ENCODE data around the gene ADIPOR2.

The ADIPOR2 gene

GRCh38 chr12:1800401-1801302, 109.8 kb downstream of the ADIPOR2 start:
- DNase-seq (ENCODE audit: low read depth) = peak; percentile 40

- DNase-seq (ENCODE audit: low read depth) = no peak
Measured at GRCh38 chr12:1801303-1801975, 110.6 kb downstream of the ADIPOR2 start.

- no peak for DNase-seq (ENCODE audit: low read depth)
Measured at GRCh38 chr12:1803736-1804135, 112.9 kb downstream of the ADIPOR2 start.

GRCh38 chr12:1804545-1805332, 113.9 kb downstream of the ADIPOR2 start:
- peak; percentile 91 for DNase-seq (ENCODE audit: low read depth)

- no peak for DNase-seq (ENCODE audit: low read depth)
Measured at GRCh38 chr12:1805441-1806081, 114.7 kb downstream of the ADIPOR2 start.

- DNase-seq (ENCODE audit: low read depth) = no peak
Measured at GRCh38 chr12:1806301-1807086, 115.6 kb downstream of the ADIPOR2 start.

GRCh38 chr12:1807087-1807860, 116.4 kb downstream of the ADIPOR2 start:
- no peak for DNase-seq (ENCODE audit: low read depth)

GRCh38 chr12:1808036-1808797, 117.3 kb downstream of the ADIPOR2 start:
- no peak for DNase-seq (ENCODE audit: low read depth)

- DNase-seq (ENCODE audit: low read depth) = no peak
Measured at GRCh38 chr12:1808798-1809480, 118.1 kb downstream of the ADIPOR2 start.

GRCh38 chr12:1809591-1810190, 118.8 kb downstream of the ADIPOR2 start:
- DNase-seq (ENCODE audit: low read depth) = no peak

GRCh38 chr12:1810201-1810930, 119.5 kb downstream of the ADIPOR2 start:
- peak; percentile 61 for DNase-seq (ENCODE audit: low read depth)

- no peak for DNase-seq (ENCODE audit: low read depth)
Measured at GRCh38 chr12:1810931-1811280, 120.0 kb downstream of the ADIPOR2 start.

- peak; percentile 45 for DNase-seq (ENCODE audit: low read depth)
Measured at GRCh38 chr12:1811281-1811947, 120.5 kb downstream of the ADIPOR2 start.

GRCh38 chr12:1811948-1812291, 121.0 kb downstream of the ADIPOR2 start:
- no peak for DNase-seq (ENCODE audit: low read depth)

GRCh38 chr12:1812650-1813302, 121.9 kb downstream of the ADIPOR2 start:
- peak; percentile 67 for DNase-seq (ENCODE audit: low read depth)

- DNase-seq (ENCODE audit: low read depth) = no peak
Measured at GRCh38 chr12:1814266-1814665, 123.4 kb downstream of the ADIPOR2 start.

GRCh38 chr12:1815108-1815507, 124.2 kb downstream of the ADIPOR2 start:
- no peak for DNase-seq (ENCODE audit: low read depth)
